Uterus (tissue), 4 donors: Measurements from ENCODE around the gene DKK3. TPM values are rescaled to one million over a fixed set of nuclear protein-coding genes. Genes with fewer than 3 reads are reported as not detected.

Experiments used
- DNase-seq, 2 donors: peaks; one replicate each; pipeline ENCODE4 v3.0.0-alpha.2; 2019 to 2020
- H3K27ac ChIP-seq, 2 donors: fragments of 200-600 bp; sonication (generic); 1 replicate in 1 of 2; 2 replicates in 1 of 2; pipeline ENCODE4 v1.5.1; 2016 to 2018
- H3K27me3 ChIP-seq, 2 donors: fragments of 200-600 bp; sonication (generic); one replicate each; pipeline ENCODE4 v1.5.1; 2018 to 2019; ENCODE audit warnings: control low read depth in 1 of 2
- H3K36me3 ChIP-seq, 2 donors: fragments of 200-600 bp; sonication (generic); one replicate each; pipeline ENCODE4 v1.5.1; 2019; ENCODE audit warnings: control low read depth in 1 of 2
- H3K4me1 ChIP-seq, 2 donors: fragments of 200-600 bp; sonication (generic); one replicate each; pipeline ENCODE4 v1.5.1; 2018 to 2019; ENCODE audit warnings: control low read depth in 1 of 2
- H3K4me3 ChIP-seq, 2 donors: fragments of 200-600 bp; sonication (generic); 1 replicate in 1 of 2; 2 replicates in 1 of 2; pipeline ENCODE4 v1.5.1; 2018 to 2019; ENCODE audit warnings: mild to moderate bottlenecking in 1 of 2
- H3K9me3 ChIP-seq, 2 donors: fragments of 200-600 bp; sonication (generic); one replicate each; pipeline ENCODE4 v1.5.1; 2019; ENCODE audit warnings: control low read depth in 1 of 2
- CTCF ChIP-seq, 4 experiments: fragments of 200-600 bp in 2 of 4; fragments of 450-650 bp in 2 of 4; sonication (generic) in 2 of 4; IDR thresholded peaks; one replicate each; pipeline ENCODE4 v1.5.1; 2016 to 2019; ENCODE audit warnings: antibody characterized with exemption in 4 of 4, mild to moderate bottlenecking in 2 of 4, moderate library complexity in 1 of 4
- POLR2A ChIP-seq, 2 donors: fragments of 450-650 bp; IDR thresholded peaks; one replicate each; pipeline ENCODE4 v1.6.1; 2016; ENCODE audit warnings: antibody characterized with exemption in 2 of 2, mild to moderate bottlenecking in 1 of 2, moderate library complexity in 1 of 2
- intact Hi-C: fragments of 100-400 bp; cut with DNase I; formaldehyde crosslinking; loops from one replicate; pipeline ENCODE4 v1.15.1; 2023; ENCODE audit warnings: low total_unique reads
- total RNA-seq, 4 donors: library from RNA; depleted of rRNA in 3 of 4; stranded (reverse); fragments of >200 nt in 3 of 4; gene quantifications; one replicate each; pipeline versions ENCODE4 v1.1.0 to v1.2.4, GENCODE V29; 2014 to 2023
- donor health status: DM: yes; HTN: yes; CAD: no.

Gene DKK3
- total RNA-seq, 4 donors from 2014 or later, result 26.4 to 151 (median 99.0) TPM

- no peak for DNase-seq
- TF ChIP-seq POLR2A (IDR thresholded peaks at IDR 0.05) (no peak), CTCF (IDR thresholded peaks at IDR 0.05) (no peak)
- Histone ChIP-seq H3K27ac (no peak overlapping the region), H3K4me3 (no peak overlapping the region), H3K27me3 (no peaks in the 10 kb centered on the region), H3K36me3 (no peaks in the 10 kb centered on the region), H3K4me1 (no peaks in the 10 kb centered on the region), H3K9me3 (no peaks in the 10 kb centered on the region)
- intact Hi-C loops, result no loop called here
Observed at GRCh38 chr11:11965192-11965591, 43.2 kb downstream of the DKK3 start.

DNA sequence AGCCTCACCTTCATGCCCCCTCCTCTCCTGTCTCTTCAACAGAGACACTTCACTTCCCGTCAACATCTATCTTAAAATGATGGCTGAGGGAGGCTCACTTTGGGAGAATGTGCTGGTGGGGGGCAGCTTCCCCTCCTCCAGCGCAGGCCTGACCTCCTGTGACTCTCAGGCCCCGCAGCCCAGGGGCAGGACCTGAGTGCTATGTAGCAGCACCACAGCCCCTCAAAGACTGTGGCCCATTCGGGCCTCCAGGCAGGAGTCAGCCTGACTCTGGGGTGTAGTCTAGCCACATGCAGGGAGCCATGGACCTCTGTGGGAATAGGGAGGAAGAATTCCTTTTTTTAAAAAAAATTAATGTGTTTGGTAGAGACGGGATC lies 43.7 kb downstream of the DKK3 start:
- H3K4me1 ChIP-seq, result no peaks in the 10 kb centered on the region
- no peak overlapping the region for H3K27ac ChIP-seq
- no peaks in the 10 kb centered on the region for H3K36me3 ChIP-seq
- DNase-seq, result no peak
- intact Hi-C loops, result no loop called here
- no peak overlapping the region for H3K4me3 ChIP-seq
- H3K9me3 ChIP-seq, result no peaks in the 10 kb centered on the region
- TF ChIP-seq POLR2A (IDR thresholded peaks at IDR 0.05) (no peak), CTCF (IDR thresholded peaks at IDR 0.05) (no peak)
- H3K27me3 ChIP-seq, result no peaks in the 10 kb centered on the region

- intact Hi-C loops, result no loop called here
- no peaks in the 10 kb centered on the region for H3K4me1 ChIP-seq
- no peak for DNase-seq
- H3K9me3 ChIP-seq, result no peaks in the 10 kb centered on the region
- H3K36me3 ChIP-seq, result no peaks in the 10 kb centered on the region
- H3K4me3 ChIP-seq, result no peak overlapping the region
- H3K27me3 ChIP-seq, result no peaks in the 10 kb centered on the region
- TF ChIP-seq POLR2A (IDR thresholded peaks at IDR 0.05) (no peak), CTCF (IDR thresholded peaks at IDR 0.05) (no peak)
- H3K27ac ChIP-seq, result no peak overlapping the region
Observed at GRCh38 chr11:11963842-11964773, 44.3 kb downstream of the DKK3 start.

GRCh38 chr11:11963067-11963466 lies 45.4 kb downstream of the DKK3 start:
- H3K36me3 ChIP-seq, result no peaks in the 10 kb centered on the region
- DNase-seq, result no peak
- no peaks in the 10 kb centered on the region for H3K9me3 ChIP-seq
- no peak for TF ChIP-seq CTCF (IDR thresholded peaks at IDR 0.05)
- no peak for TF ChIP-seq POLR2A (IDR thresholded peaks at IDR 0.05)
- no peak overlapping the region for H3K27ac ChIP-seq
- no peak overlapping the region for H3K4me3 ChIP-seq
- H3K27me3 ChIP-seq, result no peaks in the 10 kb centered on the region
- intact Hi-C loops, result no loop called here
- no peaks in the 10 kb centered on the region for H3K4me1 ChIP-seq

GRCh38 chr11:11961399-11962028 lies 46.9 kb downstream of the DKK3 start:
- no peak for TF ChIP-seq POLR2A (IDR thresholded peaks at IDR 0.05)
- TF ChIP-seq CTCF (IDR thresholded peaks at IDR 0.05), result no peak
- intact Hi-C loops, result no loop called here
- no peak for DNase-seq
- Histone ChIP-seq H3K27ac (no peak overlapping the region), H3K4me1 (no peaks in the 10 kb centered on the region), H3K4me3 (no peak overlapping the region), H3K36me3 (no peaks in the 10 kb centered on the region), H3K9me3 (no peaks in the 10 kb centered on the region), H3K27me3 (no peaks in the 10 kb centered on the region)
